ENCODE data around the gene RIPK4.
A peak's percentile ranks its signal among the peaks of the same experiment; 100 is the strongest.

The RIPK4 gene

GRCh38 chr21:41761934-41762635 is 4.8 kb downstream of the RIPK4 start:
- H3K36me3 ChIP-seq (ENCODE audit: control insufficient read depth, insufficient read depth, low read length): no peaks in the 10 kb centered on the region
- peak overlapping the region; percentile 61 for H3K4me3 ChIP-seq (ENCODE audit: low read depth, low read length)
- peaks cover 81% of the 10 kb centered on the region for H3K27me3 ChIP-seq (ENCODE audit: control insufficient read depth, insufficient read depth, low read length)
- peak overlapping the region; percentile 65 for H3K27ac ChIP-seq (ENCODE audit: low read depth, low read length)
- no peaks in the 10 kb centered on the region for H3K9me3 ChIP-seq (ENCODE audit: control insufficient read depth, insufficient read depth, low read length)
- H3K9ac ChIP-seq (ENCODE audit: low read depth, low read length): no peak overlapping the region
- peaks cover 48% of the 10 kb centered on the region for H3K4me1 ChIP-seq (ENCODE audit: control insufficient read depth, insufficient read depth, low read length)

GRCh38 chr21:41761211-41761933 is 5.5 kb downstream of the RIPK4 start:
- H3K27ac ChIP-seq (ENCODE audit: low read depth, low read length): no peak overlapping the region
- peaks cover 48% of the 10 kb centered on the region for H3K4me1 ChIP-seq (ENCODE audit: control insufficient read depth, insufficient read depth, low read length)
- no peaks in the 10 kb centered on the region for H3K36me3 ChIP-seq (ENCODE audit: control insufficient read depth, insufficient read depth, low read length)
- no peak overlapping the region for H3K9ac ChIP-seq (ENCODE audit: low read depth, low read length)
- peaks cover 75% of the 10 kb centered on the region for H3K27me3 ChIP-seq (ENCODE audit: control insufficient read depth, insufficient read depth, low read length)
- peak overlapping the region; percentile 61 for H3K4me3 ChIP-seq (ENCODE audit: low read depth, low read length)
- H3K9me3 ChIP-seq (ENCODE audit: control insufficient read depth, insufficient read depth, low read length): no peaks in the 10 kb centered on the region

- Histone ChIP-seq H3K4me3 (ENCODE audit: low read depth, low read length) (no peak overlapping the region), H3K9me3 (ENCODE audit: control insufficient read depth, insufficient read depth, low read length) (no peaks in the 10 kb centered on the region), H3K27me3 (ENCODE audit: control insufficient read depth, insufficient read depth, low read length) (peaks cover 72% of the 10 kb centered on the region), H3K9ac (ENCODE audit: low read depth, low read length) (no peak overlapping the region), H3K27ac (ENCODE audit: low read depth, low read length) (no peak overlapping the region), H3K36me3 (ENCODE audit: control insufficient read depth, insufficient read depth, low read length) (no peaks in the 10 kb centered on the region), H3K4me1 (ENCODE audit: control insufficient read depth, insufficient read depth, low read length) (peaks cover 42% of the 10 kb centered on the region)
Observed at GRCh38 chr21:41760411-41760810, 6.4 kb downstream of the RIPK4 start.

- no peaks in the 10 kb centered on the region for H3K9me3 ChIP-seq (ENCODE audit: control insufficient read depth, insufficient read depth, low read length)
- H3K4me1 ChIP-seq (ENCODE audit: control insufficient read depth, insufficient read depth, low read length): peaks cover 38% of the 10 kb centered on the region
- peaks cover 72% of the 10 kb centered on the region for H3K27me3 ChIP-seq (ENCODE audit: control insufficient read depth, insufficient read depth, low read length)
- H3K27ac ChIP-seq (ENCODE audit: low read depth, low read length): no peak overlapping the region
- H3K9ac ChIP-seq (ENCODE audit: low read depth, low read length): no peak overlapping the region
- H3K36me3 ChIP-seq (ENCODE audit: control insufficient read depth, insufficient read depth, low read length): no peaks in the 10 kb centered on the region
- H3K4me3 ChIP-seq (ENCODE audit: low read depth, low read length): no peak overlapping the region
Observed at GRCh38 chr21:41759926-41760325, 6.9 kb downstream of the RIPK4 start.

- peaks cover 39% of the 10 kb centered on the region for H3K4me1 ChIP-seq (ENCODE audit: control insufficient read depth, insufficient read depth, low read length)
Observed at GRCh38 chr21:41759214-41759840, 7.5 kb downstream of the RIPK4 start.

GRCh38 chr21:41758550-41758949 is 8.3 kb downstream of the RIPK4 start:
- Histone ChIP-seq H3K27me3 (ENCODE audit: control insufficient read depth, insufficient read depth, low read length) (peaks cover 69% of the 10 kb centered on the region), H3K9me3 (ENCODE audit: control insufficient read depth, insufficient read depth, low read length) (no peaks in the 10 kb centered on the region), H3K36me3 (ENCODE audit: control insufficient read depth, insufficient read depth, low read length) (no peaks in the 10 kb centered on the region), H3K9ac (ENCODE audit: low read depth, low read length) (no peak overlapping the region), H3K27ac (ENCODE audit: low read depth, low read length) (no peak overlapping the region), H3K4me3 (ENCODE audit: low read depth, low read length) (no peak overlapping the region), H3K4me1 (ENCODE audit: control insufficient read depth, insufficient read depth, low read length) (peaks cover 41% of the 10 kb centered on the region)

More at GRCh38 chr21:41759214-41759840, 7.5 kb downstream of the RIPK4 start:
- no peak overlapping the region for H3K4me3 ChIP-seq (ENCODE audit: low read depth, low read length)
- H3K9me3 ChIP-seq (ENCODE audit: control insufficient read depth, insufficient read depth, low read length): no peaks in the 10 kb centered on the region
- H3K27ac ChIP-seq (ENCODE audit: low read depth, low read length): no peak overlapping the region
- H3K27me3 ChIP-seq (ENCODE audit: control insufficient read depth, insufficient read depth, low read length): peaks cover 69% of the 10 kb centered on the region
- H3K36me3 ChIP-seq (ENCODE audit: control insufficient read depth, insufficient read depth, low read length): no peaks in the 10 kb centered on the region
- H3K9ac ChIP-seq (ENCODE audit: low read depth, low read length): no peak overlapping the region

- H3K27me3 ChIP-seq (ENCODE audit: control insufficient read depth, insufficient read depth, low read length): peaks cover 70% of the 10 kb centered on the region
- H3K4me3 ChIP-seq (ENCODE audit: low read depth, low read length): no peak overlapping the region
- no peaks in the 10 kb centered on the region for H3K9me3 ChIP-seq (ENCODE audit: control insufficient read depth, insufficient read depth, low read length)
- peaks cover 46% of the 10 kb centered on the region for H3K4me1 ChIP-seq (ENCODE audit: control insufficient read depth, insufficient read depth, low read length)
- no peak overlapping the region for H3K27ac ChIP-seq (ENCODE audit: low read depth, low read length)
- H3K9ac ChIP-seq (ENCODE audit: low read depth, low read length): no peak overlapping the region
- no peaks in the 10 kb centered on the region for H3K36me3 ChIP-seq (ENCODE audit: control insufficient read depth, insufficient read depth, low read length)
Observed at GRCh38 chr21:41755934-41756773, 10.7 kb downstream of the RIPK4 start.

GRCh38 chr21:41755258-41755933 is 11.5 kb downstream of the RIPK4 start:
- Histone ChIP-seq H3K27ac (ENCODE audit: low read depth, low read length) (no peak overlapping the region), H3K27me3 (ENCODE audit: control insufficient read depth, insufficient read depth, low read length) (peaks cover 68% of the 10 kb centered on the region), H3K36me3 (ENCODE audit: control insufficient read depth, insufficient read depth, low read length) (no peaks in the 10 kb centered on the region), H3K4me3 (ENCODE audit: low read depth, low read length) (no peak overlapping the region), H3K4me1 (ENCODE audit: control insufficient read depth, insufficient read depth, low read length) (peaks cover 38% of the 10 kb centered on the region), H3K9ac (ENCODE audit: low read depth, low read length) (no peak overlapping the region), H3K9me3 (ENCODE audit: control insufficient read depth, insufficient read depth, low read length) (no peaks in the 10 kb centered on the region)

GRCh38 chr21:41754479-41754891 is 12.4 kb downstream of the RIPK4 start:
- H3K9me3 ChIP-seq (ENCODE audit: control insufficient read depth, insufficient read depth, low read length): no peaks in the 10 kb centered on the region
- peaks cover 37% of the 10 kb centered on the region for H3K4me1 ChIP-seq (ENCODE audit: control insufficient read depth, insufficient read depth, low read length)
- no peaks in the 10 kb centered on the region for H3K36me3 ChIP-seq (ENCODE audit: control insufficient read depth, insufficient read depth, low read length)
- no peak overlapping the region for H3K27ac ChIP-seq (ENCODE audit: low read depth, low read length)
- H3K27me3 ChIP-seq (ENCODE audit: control insufficient read depth, insufficient read depth, low read length): peaks cover 65% of the 10 kb centered on the region
- H3K9ac ChIP-seq (ENCODE audit: low read depth, low read length): no peak overlapping the region
- H3K4me3 ChIP-seq (ENCODE audit: low read depth, low read length): no peak overlapping the region
